NCI-H2029 treated with DMSO at 0.1 percent for 48 hours (cell line): ENCODE results near the gene CCNY.
"Not testable (repeated sequence)": the region's sequence is repeated elsewhere in the genome, so short reads cannot be mapped to it uniquely, and the experiment has no call there.

Experiments
- DNase-seq: peaks from one replicate; lab custom pipeline; 2025; lab: John Stamatoyannopoulos, UW

Gene CCNY

DNA sequence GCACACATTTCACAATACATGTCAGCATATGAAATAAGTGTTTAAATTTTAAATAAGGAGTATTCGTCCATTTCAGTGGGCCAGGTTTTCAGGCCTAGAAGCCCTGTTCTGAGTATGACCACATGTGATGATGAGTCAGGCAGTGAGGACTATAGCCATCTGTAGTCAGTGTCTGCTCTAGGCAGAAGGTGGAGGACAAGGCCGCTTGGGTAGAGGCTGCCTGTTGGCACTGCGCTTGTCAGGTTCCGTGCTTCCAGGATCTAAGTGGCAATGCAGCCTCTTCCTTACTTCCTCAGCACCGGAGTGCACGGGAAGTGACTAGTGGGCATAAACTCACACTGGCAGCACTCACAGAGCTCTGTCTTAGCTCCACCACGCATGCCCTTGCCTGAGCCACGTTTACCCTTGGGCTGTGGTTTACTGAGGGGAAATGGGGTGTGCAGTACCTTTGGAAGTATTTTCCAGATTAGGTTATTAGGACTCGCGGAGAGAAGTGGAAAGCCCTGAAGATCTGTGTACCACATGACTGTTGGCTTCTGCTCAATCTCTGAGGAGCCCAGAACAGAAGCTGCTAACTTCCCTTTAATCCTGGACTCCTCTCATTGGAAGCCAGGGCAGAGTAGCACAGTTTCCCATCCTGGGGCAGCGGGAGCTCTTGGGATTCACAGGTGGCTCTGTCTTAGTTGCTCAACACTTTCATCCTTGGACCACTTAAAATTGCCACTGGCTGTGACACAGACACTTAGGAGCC is 181.3 kb downstream of the CCNY start:
- DNase-seq = no peak

DNA sequence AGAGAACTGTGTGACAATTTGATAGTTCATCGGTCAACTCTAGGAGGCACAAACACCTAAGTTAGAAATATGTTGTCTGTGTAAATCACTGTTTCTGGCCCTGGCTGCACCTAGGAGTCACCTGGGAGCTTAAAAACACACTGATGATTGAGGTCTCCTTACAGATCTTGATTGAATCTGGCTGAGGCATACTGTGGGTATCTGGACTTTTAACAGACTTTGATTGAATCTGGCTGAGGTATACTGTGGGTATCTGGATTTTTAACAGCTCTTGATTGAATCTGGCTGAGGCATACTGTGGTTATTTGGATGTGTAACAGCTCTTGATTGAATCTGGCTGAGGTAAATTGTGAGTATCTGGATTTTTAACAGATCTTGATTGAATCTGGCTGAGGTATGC is 181.9 kb downstream of the CCNY start:
- DNase-seq = not testable (repeated sequence)

DNA sequence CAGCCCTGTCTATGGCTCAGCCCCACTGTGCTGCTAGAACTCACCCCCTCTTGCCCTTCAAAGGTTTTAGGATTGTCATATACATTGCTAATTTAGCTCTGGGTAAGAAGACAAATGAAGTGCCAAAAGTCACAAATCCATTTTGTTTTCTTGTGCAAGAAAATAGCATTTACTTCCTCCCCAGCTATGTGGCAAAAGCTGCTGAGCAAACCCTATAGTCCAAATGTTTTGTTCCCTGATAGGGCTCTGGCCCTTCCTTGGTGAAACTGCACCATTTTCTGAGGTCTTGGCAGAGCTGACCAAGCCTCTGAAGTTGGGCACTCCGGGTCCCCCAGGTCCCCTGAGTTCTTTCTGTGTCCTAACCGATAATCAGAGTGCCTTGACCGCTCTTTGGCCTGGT is 184.7 kb downstream of the CCNY start:
- DNase-seq = no peak

DNA sequence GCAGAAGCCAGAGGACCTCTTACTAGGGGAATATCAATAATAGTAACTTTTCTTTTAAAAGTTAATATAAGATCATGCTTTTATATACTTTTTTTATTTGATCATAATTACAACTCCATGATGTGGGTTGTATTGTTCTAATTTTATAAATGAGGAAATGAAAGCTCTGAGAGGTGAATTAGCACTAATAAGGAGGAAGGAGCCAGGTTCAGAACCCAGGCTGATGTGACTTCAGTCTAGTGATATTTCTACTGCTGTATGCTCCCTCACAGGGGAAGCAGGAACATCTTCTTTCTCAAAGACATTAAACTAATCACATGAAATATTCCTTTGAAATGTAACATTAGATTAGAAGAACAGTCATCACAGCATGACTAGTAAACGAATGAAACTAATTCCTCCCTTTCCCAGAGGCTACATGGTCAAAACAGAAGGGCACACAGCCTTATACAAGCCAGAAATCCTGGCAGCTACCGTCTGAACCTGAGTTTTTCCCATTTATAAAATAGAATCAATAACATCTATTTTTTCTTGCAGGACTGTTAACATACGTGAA is 187.4 kb downstream of the CCNY start:
- no peak for DNase-seq

DNA sequence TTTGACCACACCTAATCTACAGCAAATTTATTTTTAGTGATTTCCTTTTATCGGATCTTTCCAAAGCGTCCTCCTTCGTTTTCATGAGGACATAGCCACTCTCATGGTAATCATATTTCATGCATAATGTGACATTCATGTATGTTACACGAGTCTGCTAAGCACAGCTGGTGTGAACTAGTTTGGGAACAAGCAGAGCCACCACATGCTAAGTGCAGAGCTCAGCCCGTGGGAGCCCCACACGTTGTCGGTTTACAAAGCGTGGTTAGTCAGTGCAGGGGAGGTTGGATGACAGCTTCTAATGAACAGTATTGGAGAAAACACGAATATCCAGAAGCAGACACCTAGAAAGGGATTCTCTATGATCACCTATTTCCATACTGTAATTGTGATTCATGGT is 190.4 kb downstream of the CCNY start:
- DNase-seq = no peak

DNA sequence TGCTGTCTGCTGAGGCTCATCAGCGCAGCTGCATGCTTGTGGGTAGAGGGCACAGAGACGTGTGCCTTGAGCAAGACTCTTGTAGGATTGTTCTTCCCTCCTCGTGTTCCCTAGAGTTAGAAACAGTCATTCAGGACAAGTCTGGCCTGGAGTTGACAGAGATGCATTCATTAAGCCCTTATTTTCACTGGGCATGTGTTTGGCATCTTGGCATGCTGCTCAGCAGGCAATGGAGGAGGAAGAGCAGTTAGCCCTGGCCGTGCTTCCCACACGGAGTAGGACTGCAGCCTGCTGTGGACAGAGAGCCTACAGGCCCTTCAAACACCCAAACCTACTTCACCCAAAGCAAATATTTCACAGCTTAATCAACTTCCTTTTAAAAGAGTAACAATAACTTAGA is 195.8 kb downstream of the CCNY start:
- no peak for DNase-seq

DNA sequence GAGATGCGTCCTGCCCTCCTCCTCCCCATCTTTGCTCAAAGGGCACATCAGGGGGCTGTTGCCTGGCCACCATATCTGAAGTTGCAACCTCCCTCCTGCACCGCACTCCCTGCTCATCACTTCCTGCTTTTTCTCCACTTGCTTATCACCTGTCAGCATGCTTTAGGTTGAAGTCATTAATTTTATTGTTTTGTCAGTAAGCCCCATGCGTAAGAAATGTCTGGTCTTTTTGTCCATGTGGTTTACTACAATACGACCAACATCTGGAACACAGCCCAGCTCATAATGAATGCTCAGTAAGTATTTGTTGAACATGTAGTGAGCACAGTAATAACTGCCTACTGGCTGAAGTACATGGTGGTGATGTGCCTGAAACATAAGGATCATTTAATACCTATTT is 197.3 kb downstream of the CCNY start:
- no peak for DNase-seq

DNA sequence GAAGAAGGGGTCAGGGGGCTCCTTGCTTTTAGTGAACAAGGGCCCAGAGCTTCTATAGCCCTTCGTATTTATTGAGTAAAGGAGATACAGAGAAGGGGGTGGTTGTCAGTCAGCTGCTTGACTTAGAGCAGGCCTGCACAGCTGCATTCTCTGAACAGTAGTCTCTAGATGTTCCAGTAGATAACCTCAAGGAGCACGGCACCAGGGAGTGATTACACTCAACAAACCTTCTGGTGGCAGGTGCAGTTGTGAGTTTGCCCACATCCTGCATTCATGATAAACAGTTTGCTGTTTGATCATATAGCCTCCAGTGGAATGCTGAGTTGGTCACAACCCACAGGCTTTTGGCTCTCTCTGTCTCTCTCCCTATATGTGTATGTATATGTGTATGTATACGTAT is 198.8 kb downstream of the CCNY start:
- DNase-seq = no peak

DNA sequence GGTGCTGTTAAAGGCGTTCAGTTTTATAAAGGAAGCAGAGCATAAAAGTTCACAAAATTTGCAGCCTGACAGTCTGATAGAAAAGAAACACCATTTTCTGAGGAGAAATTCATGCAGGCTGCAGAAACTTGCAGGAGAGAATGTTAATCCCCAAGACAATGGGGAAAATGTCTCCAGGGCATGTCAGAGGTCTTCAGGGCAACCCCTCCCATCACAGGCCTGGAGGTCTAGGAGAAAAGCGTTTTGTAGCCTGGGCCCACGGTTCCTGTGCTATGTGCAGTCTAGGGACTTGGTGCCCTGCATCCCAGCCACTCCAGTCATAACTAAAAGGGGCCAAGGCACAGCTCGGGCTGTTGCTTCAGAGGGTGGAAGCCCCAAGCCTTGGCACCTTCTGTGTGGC is 200.5 kb downstream of the CCNY start:
- DNase-seq = no peak

DNA sequence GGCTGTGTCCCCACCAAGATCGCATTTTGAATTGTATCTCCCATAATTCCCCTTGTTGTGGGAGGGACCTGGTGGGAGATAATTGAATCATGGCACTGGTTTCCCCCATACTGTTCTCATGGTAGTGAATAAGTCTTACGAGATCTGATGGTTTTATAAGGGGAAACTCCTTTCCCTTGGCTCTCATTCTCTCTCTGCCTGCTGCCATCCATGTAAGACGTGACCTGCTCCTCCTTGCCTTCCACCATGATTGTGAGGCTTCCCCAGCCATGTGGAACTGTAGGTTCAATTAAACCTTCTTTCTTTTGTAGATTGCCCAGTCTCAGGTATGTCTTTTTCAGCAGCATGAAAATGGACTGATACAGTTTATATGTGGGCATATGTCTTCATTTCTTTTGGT is 201.6 kb downstream of the CCNY start:
- DNase-seq = not testable (repeated sequence)

DNA sequence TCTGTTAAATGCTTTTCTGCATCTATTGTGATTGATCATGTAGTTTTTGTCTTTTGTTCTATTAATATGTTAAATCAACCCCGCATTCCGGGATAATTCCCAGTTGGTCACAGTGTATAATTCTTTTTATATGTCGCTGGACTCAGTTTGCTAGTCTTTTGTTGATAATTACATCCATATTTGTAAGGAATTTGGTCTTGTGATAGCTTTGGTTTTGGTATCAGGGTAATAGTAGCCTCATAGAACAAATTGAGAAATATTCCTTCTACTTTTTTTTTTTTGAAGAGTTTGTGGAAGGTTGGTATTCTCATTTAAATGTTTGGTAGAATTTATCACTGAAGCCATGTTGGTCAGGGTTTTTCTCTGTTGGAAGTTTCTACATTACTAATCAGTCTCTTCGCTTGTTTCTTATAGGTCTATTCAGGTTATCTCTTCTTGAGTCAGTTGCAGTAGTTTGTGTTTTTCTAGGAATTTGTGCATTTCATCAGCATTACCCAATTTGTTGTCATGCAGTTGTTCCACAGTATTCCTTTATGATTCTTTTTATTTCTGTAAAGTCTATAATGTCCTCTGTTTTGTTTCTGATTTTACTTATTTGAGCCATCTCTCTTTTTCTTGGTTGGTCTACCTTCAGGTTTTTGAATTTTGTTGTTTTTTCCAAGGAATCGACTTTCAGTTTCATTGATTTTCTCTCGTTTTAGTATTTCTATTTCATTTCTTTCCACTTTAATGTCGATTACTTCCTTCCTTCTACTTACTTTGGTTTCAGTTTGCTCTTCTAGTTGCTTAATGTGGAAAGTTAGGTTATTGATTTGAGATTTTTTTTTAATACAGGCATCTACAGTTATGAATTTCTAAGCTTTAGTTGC is 204.2 kb downstream of the CCNY start:
- no peak for DNase-seq

DNA sequence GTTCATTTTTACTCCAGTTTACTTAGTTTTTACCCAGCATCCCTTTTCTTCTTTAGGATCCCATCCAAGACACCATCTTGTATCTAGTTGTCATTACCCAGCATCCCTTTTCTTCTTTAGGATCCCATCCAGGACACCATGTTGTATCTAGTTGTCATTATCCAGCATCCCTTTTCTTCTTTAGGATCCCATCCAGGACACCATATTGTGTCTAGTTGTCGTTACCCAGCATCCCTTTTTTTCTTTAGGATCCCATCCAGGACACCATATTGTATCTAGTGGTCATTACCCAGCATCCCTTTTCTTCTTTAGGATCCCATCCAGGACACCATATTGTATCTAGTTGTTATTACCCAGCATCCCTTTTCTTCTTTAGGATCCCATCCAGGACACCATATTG is 205.4 kb downstream of the CCNY start:
- DNase-seq = no peak

DNA sequence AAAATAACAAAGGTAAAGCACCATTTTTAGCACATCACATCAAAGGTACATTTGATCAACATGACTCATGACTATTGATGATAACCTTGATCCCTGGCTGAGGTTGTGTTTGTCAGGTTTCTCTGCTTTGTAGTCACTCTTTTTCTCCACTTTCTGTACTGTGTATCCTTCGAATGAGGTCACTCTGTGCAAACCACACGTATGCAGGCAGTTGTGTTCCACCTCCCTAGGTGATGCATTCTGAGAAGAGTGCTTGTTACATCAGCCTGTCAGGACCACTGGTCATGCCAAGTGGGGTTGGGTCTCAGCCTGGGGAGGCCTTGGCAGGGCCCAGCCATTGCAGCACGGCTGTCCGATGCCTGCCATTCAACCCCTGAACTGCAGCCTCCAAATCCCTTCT is 206.0 kb downstream of the CCNY start:
- no peak for DNase-seq

DNA sequence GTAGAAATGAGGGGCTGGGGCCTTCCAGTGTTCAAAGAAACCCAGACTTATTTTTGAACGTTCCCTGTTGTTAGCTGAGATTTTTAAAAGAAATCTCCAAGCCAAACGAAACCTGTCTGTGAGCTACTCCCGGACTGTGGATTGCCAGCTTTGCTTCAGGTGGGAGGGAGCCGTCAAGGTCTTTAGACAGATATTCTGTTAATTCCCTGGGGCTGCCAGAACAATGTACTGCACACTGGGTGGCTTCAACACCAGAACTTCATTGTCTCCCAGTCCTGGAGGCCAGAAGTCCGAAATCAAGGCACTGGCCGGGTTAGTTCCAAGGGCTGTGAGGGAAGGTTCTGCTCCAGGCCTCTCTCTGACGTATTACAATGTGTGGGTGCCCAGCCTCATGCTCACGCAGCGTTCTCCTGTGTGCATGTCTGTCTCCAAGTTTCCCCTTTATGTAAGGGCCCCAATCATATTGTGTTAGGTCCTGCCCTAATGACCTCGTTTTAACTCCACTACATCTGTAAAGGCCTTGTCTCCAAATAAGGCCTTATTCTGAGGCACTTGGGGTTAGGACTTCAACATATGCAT is 208.9 kb downstream of the CCNY start:
- no peak for DNase-seq

DNA sequence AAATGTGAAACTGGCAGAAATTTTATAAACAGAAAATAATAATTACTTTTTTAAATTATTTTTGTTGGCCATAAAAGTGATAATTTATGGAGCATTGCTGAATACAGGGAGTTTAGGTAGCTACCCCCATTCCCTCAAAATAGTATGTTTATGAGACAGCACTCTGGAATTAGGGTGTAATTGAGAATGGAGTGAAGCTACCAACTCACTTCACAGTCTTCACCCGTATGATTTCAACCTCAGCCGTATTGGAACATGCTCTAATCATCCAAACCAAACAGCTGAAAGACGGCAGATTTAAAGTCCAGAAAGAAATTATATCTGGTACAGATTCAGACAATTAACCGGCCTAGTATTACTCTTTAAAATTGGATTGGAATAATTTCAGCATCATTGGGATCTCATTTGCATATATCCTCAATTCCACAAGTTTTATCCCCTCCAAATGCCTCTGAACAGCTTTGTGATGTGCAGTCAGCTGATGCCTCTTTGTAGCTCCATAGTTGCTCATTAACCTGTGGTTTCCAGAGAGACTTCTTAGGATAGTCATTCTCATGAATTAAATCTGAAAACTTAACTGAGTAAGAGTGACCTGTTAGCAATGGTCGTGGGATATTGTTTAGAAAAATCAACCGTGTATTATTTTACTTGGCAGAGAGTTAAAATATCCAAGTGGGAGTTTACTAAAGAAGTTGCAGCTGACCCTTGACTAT is 209.7 kb downstream of the CCNY start:
- DNase-seq = no peak

DNA sequence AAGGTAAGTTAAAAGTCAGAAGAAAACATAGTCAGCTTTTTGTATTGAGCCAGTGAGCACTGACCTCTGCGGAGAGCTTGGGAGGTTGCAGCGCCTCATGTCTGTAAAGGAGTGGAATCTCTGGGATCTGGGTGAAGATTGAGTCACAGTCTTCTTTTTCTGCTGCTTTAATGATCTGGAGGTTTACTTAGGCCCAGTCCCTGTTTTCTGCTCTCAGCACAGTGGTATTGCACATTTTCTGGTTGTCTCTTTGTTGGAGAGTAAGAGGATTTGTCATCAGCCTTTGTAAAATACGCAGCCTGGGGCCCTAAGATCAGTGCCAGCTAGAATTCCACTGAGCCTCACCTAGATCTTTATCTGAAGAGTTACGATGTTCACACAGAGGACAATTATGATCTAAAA is 210.5 kb downstream of the CCNY start:
- DNase-seq = no peak

DNA sequence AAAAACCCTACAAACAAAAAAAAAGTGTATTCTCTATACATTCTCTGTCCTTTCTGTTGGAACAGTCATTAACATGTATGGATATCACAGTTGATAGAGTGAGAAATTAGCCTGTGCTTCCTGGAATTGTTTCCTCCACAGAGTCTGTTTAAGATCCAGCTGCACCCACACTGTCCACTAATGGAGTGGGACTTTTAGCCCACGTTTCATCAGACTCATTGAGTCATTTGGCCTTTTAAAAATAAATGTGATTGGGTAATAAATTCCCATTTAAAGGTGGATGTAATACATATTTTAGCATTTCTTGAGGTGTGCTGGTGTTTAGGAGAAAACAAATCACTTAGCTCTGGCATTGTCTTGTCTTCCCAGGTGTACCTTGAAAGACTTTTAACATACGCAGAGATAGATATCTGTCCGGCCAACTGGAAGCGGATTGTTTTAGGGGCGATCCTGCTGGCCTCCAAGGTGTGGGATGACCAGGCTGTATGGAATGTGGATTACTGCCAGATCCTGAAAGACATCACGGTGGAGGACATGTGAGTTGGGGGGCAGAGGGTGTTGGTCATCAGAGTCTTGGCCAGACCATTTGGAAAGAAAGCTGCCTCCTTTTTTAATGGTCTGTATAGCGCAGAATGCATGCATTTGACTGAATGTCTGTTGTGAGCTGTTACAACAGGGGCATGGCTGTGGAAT is 216.5 kb downstream of the CCNY start:
- no peak for DNase-seq

DNA sequence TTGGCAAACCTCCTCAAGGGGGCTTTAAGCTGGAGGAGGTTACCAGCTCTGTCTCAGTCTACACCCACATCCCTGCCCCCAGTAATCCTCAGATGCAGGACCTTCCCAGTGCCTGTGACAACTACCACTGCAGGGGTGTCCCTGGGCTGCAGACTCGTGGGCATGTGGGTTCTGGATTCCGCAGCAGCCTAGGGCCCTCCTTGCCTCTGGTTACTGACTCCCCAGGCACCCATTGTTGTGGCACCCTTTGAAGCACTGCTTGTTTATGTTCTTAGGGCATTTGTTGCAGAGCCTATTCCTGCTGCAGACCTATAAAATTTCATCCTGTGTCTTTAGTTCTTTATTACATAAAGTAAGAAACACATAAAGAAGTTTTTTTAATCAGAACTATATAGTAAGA is 217.7 kb downstream of the CCNY start:
- no peak for DNase-seq

DNA sequence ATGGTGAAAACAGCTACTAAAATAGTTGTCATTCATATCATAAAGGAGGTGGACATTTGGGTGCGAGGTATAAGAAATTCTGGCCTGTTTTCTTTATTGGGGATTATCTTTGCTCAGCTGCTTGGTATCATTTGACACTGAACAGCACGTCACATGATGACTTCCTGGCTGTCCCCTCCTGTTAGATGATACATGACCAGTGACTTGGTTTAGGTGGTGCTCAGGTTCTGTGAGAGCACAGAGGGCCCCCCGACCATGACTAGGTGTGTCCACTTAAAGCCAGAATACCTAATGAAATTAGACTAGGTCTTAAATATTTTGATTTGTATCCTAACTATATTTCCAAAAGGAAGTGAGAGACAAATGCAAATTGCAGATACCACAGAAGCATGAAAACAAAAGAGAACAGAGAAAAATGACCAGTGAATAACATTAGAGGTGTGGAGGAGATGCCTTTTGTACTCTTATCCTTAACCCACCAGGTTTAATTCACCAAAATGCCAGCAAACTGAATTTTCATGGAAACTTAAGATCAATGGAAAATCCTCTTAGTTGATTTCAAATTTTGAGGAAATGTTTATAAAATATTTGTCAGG is 218.2 kb downstream of the CCNY start:
- no peak for DNase-seq

DNA sequence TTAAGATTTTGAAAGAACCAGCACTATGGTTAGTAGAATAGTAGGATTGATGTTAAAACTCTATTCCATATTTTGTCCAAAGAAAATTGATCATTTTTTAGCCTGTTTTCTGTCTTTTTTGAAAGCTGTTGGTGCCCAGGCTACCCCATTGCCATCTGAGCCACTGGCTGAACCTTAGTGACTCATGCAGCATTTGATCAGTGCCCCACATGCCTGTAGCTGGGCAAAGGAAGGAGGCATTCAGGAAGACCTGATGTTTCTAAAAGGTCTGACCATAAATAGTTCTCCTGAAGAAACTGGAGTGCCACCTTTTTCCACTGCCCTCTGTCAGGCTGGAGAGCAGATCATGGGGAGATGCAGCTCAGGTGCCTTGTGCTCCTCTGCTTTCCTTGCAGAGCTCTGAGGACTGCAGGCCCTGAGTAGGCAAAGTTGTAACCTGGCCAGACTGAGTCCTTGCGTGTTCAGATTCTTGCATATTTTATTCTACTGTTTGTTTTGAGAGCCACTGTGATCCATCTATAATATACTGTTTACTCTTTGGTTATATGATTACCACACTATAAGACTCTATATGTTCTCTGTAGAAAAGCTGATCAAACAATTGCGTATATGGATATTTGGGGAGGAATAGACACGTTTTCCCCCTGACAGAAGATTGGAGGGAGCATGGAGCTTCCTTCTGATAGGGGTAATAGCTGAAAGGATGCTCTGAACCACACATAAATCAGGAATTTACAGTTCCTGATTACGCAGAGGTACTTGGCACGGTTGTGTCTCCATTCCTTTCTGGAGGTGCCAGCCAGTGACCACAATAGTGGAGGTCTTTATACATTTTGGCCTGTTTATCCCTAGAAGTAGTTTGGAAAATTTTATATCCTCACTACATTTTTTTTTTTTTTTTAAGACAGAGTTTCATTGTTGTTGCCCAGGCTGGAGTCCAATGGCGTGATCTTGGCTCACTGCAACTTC is 219.9 kb downstream of the CCNY start:
- no peak for DNase-seq
